Testis (tissue), 2 donors: Measurements from ENCODE around the gene ZNF28.
"Not testable (repeated sequence)": the region's sequence is repeated elsewhere in the genome, so short reads cannot be mapped to it uniquely, and the experiment has no call there.

Experiments used
- CTCF ChIP-seq, 3 experiments: fragments of 450-650 bp in 2 of 3; fragments of 200-600 bp in 1 of 3; sonication (generic) in 1 of 3; IDR thresholded peaks; one replicate each; pipeline ENCODE4 v1.5.1; 2016 to 2019; ENCODE audit warnings: antibody characterized with exemption in 3 of 3, mild to moderate bottlenecking in 2 of 3, moderate library complexity in 1 of 3
- POLR2A ChIP-seq: fragments of 450-650 bp; IDR thresholded peaks from one replicate; pipeline ENCODE4 v1.6.1; 2017; ENCODE audit warnings: antibody characterized with exemption, mild to moderate bottlenecking, moderate library complexity

GRCh38 chr19:52833541-52833940 lies 12.1 kb upstream of the ZNF28 start:
- not testable (repeated sequence) for TF ChIP-seq CTCF (IDR thresholded peaks at IDR 0.05); POLR2A
